ENCODE data around the gene IRAG1. TPM values are rescaled to one million over a fixed set of nuclear protein-coding genes. Genes with fewer than 3 reads are reported as not detected.

Gene IRAG1, protein sequence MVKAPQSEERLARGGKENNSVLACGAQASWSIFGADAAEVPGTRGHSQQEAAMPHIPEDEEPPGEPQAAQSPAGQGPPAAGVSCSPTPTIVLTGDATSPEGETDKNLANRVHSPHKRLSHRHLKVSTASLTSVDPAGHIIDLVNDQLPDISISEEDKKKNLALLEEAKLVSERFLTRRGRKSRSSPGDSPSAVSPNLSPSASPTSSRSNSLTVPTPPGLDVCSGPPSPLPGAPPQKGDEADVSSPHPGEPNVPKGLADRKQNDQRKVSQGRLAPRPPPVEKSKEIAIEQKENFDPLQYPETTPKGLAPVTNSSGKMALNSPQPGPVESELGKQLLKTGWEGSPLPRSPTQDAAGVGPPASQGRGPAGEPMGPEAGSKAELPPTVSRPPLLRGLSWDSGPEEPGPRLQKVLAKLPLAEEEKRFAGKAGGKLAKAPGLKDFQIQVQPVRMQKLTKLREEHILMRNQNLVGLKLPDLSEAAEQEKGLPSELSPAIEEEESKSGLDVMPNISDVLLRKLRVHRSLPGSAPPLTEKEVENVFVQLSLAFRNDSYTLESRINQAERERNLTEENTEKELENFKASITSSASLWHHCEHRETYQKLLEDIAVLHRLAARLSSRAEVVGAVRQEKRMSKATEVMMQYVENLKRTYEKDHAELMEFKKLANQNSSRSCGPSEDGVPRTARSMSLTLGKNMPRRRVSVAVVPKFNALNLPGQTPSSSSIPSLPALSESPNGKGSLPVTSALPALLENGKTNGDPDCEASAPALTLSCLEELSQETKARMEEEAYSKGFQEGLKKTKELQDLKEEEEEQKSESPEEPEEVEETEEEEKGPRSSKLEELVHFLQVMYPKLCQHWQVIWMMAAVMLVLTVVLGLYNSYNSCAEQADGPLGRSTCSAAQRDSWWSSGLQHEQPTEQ
- 0.61 TPM for polyA plus RNA-seq (2013)

GRCh38 chr11:10693509-10694081 is at the start of gene IRAG1:
Gene IRAG1, minus strand, starts transcription at chr11:10693755. Its CDS starts 153 bp downstream, at chr11:10693602.
- peak in 1 of 3 donors; percentile 26 for DNase-seq
- Histone ChIP-seq H3K36me3 (ENCODE audit: control insufficient read depth in 4 of 4, insufficient read depth in 4 of 4, low read length in 3 of 4) (no peaks in the 10 kb centered on the region), H3K27ac (ENCODE audit: insufficient read depth in 1 of 2, low read depth in 1 of 2, low read length in 2 of 2, poor library complexity in 1 of 2, severe bottlenecking in 2 of 2) (no peak within 1 kb of the TSS), H3K4me3 (ENCODE audit: control insufficient read depth in 1 of 7, extremely low read depth in 1 of 7, insufficient read depth in 4 of 7, low read depth in 2 of 7, low read length in 6 of 7) (peak within 1 kb of the TSS in 4 of 7 experiments; percentile 19 to 37 (median 30)), H3K9me3 (ENCODE audit: control extremely low read depth in 1 of 5, control insufficient read depth in 4 of 5, insufficient read depth in 2 of 5, low read depth in 1 of 5, low read length in 4 of 5) (no peaks in the 10 kb centered on the region), H3K27me3 (replicated peaks in 2 of 5; ENCODE audit: control insufficient read depth in 4 of 5, insufficient read depth in 5 of 5, low read length in 4 of 5) (no peaks in the 10 kb centered on the region), H3K4me1 (ENCODE audit: control extremely low read depth in 1 of 4, control insufficient read depth in 4 of 4, insufficient read depth in 4 of 4, low read length in 3 of 4) (peaks cover 3 to 34% (median 20%) of the 10 kb centered on the region in 4 experiments)
- POLR2A ChIA-PET, result no interaction called here
- CTCF ChIA-PET, result interaction anchor here (1.0 to 2.4 kb wide), 7 partner anchors 9 to 153 kb away, joined by 3 to 7 read pairs (median 5); partner anchors contain the start of gene RNF141
- WGBS (ENCODE audit: insufficient coverage), result 66% methylated on average over 16 of the region's 18 CpGs

GRCh38 chr11:10742460-10743208 is 49.1 kb upstream of the IRAG1 start:
- WGBS (ENCODE audit: insufficient coverage), result 50% methylated on average over 7 of the region's 9 CpGs
- ChIA-PET CTCF (interaction anchor here (0.6 to 9.9 kb wide), 6 partner anchors 117 to 337 kb away, joined by 3 to 55 read pairs (median 4); partner anchors contain the start of gene AMPD3), POLR2A (no interaction called here)
- H3K4me1 ChIP-seq (ENCODE audit: control extremely low read depth in 1 of 4, control insufficient read depth in 4 of 4, insufficient read depth in 4 of 4, low read length in 3 of 4), result peaks cover 19 to 63% (median 34%) of the 10 kb centered on the region in 4 experiments
- H3K4me3 ChIP-seq (ENCODE audit: control insufficient read depth in 1 of 7, extremely low read depth in 1 of 7, insufficient read depth in 4 of 7, low read depth in 2 of 7, low read length in 6 of 7), result peak overlapping the region in 1 of 7 experiments; percentile 36
- DNase-seq, result peak in 2 of 3 donors; percentile 63 to 93
- no peaks in the 10 kb centered on the region for H3K36me3 ChIP-seq (ENCODE audit: control insufficient read depth in 4 of 4, insufficient read depth in 4 of 4, low read length in 3 of 4)
- H3K27ac ChIP-seq (ENCODE audit: insufficient read depth in 1 of 2, low read depth in 1 of 2, low read length in 2 of 2, poor library complexity in 1 of 2, severe bottlenecking in 2 of 2), result peak overlapping the region in 1 of 2 experiments; percentile 66
- H3K27me3 ChIP-seq (replicated peaks in 2 of 5; ENCODE audit: control insufficient read depth in 4 of 5, insufficient read depth in 5 of 5, low read length in 4 of 5), result no peaks in the 10 kb centered on the region
- H3K9me3 ChIP-seq (ENCODE audit: control extremely low read depth in 1 of 5, control insufficient read depth in 4 of 5, insufficient read depth in 2 of 5, low read depth in 1 of 5, low read length in 4 of 5), result no peaks in the 10 kb centered on the region

- Histone ChIP-seq H3K36me3 (ENCODE audit: control insufficient read depth in 4 of 4, insufficient read depth in 4 of 4, low read length in 3 of 4) (no peaks in the 10 kb centered on the region), H3K4me1 (ENCODE audit: control extremely low read depth in 1 of 4, control insufficient read depth in 4 of 4, insufficient read depth in 4 of 4, low read length in 3 of 4) (peaks cover 2 to 32% (median 11%) of the 10 kb centered on the region in 4 experiments), H3K27ac (ENCODE audit: insufficient read depth in 1 of 2, low read depth in 1 of 2, low read length in 2 of 2, poor library complexity in 1 of 2, severe bottlenecking in 2 of 2) (peak overlapping the region in 1 of 2 experiments; percentile 34), H3K9me3 (ENCODE audit: control extremely low read depth in 1 of 5, control insufficient read depth in 4 of 5, insufficient read depth in 2 of 5, low read depth in 1 of 5, low read length in 4 of 5) (peaks cover 0 to 8% (median 6%) of the 10 kb centered on the region in 5 experiments), H3K4me3 (ENCODE audit: control insufficient read depth in 1 of 7, extremely low read depth in 1 of 7, insufficient read depth in 4 of 7, low read depth in 2 of 7, low read length in 6 of 7) (peak overlapping the region in 5 of 7 experiments; percentile 19 to 58 (median 25)), H3K27me3 (replicated peaks in 2 of 5; ENCODE audit: control insufficient read depth in 4 of 5, insufficient read depth in 5 of 5, low read length in 4 of 5) (no peaks in the 10 kb centered on the region)
- POLR2A ChIA-PET, result no interaction called here
- WGBS (ENCODE audit: insufficient coverage), result 12% methylated on average over 20 of the region's 21 CpGs
- DNase-seq, result peak; percentile 94 to 96 (median 96)
- CTCF ChIA-PET, result interaction anchor here (0.6 to 9.9 kb wide), 33 partner anchors 9 to 410 kb away, joined by 3 to 55 read pairs (median 4); partner anchors contain the start of gene RNF141
Measured at GRCh38 chr11:10735481-10736475, 42.2 kb upstream of the IRAG1 start.

DNA sequence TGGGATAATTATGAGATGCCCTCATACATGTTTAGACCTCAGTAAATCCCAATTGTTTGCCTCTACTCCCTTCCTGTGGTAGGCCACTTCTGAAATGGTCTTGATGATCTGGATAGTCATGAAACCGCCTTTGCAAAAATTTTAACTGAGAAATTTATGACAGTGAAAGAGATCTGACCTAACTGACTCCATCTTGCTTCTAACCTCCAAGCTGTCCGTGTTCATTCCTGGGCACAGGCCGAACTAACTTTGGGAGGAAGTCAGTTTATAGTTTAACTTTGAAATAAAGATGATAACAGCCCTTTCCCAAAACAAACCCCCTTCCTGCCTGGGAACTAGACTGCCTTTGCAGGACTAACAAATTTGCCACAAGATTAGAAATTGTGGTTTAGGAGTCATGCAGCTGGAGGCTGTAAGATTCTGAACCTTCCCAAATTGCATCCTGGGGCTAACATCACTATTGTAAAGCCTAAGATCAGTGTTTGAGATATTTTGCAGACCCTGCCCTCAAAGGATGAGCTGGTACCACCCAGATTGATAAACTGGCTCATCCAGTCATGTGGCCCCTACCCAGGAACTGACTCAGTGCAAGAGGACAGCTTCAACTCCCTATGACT is 37.6 kb upstream of the IRAG1 start:
- Histone ChIP-seq H3K9me3 (ENCODE audit: control extremely low read depth in 1 of 5, control insufficient read depth in 4 of 5, insufficient read depth in 2 of 5, low read depth in 1 of 5, low read length in 4 of 5) (peaks cover 0 to 8% (median 6%) of the 10 kb centered on the region in 5 experiments), H3K27me3 (replicated peaks in 2 of 5; ENCODE audit: control insufficient read depth in 4 of 5, insufficient read depth in 5 of 5, low read length in 4 of 5) (no peaks in the 10 kb centered on the region), H3K36me3 (ENCODE audit: control insufficient read depth in 4 of 4, insufficient read depth in 4 of 4, low read length in 3 of 4) (no peaks in the 10 kb centered on the region), H3K4me3 (ENCODE audit: control insufficient read depth in 1 of 7, extremely low read depth in 1 of 7, insufficient read depth in 4 of 7, low read depth in 2 of 7, low read length in 6 of 7) (no peak overlapping the region), H3K27ac (ENCODE audit: insufficient read depth in 1 of 2, low read depth in 1 of 2, low read length in 2 of 2, poor library complexity in 1 of 2, severe bottlenecking in 2 of 2) (no peak overlapping the region), H3K4me1 (ENCODE audit: control extremely low read depth in 1 of 4, control insufficient read depth in 4 of 4, insufficient read depth in 4 of 4, low read length in 3 of 4) (peaks cover 2 to 18% (median 12%) of the 10 kb centered on the region in 4 experiments)
- ChIA-PET POLR2A (interaction anchor here (0.7 kb wide), 1 partner anchor 8 kb away, joined by 3 read pairs; no protein-coding TSS in a partner anchor), CTCF (interaction anchor here (0.7 to 2.1 kb wide), 12 partner anchors 13 to 318 kb away, joined by 3 to 12 read pairs (median 4); partner anchors contain the start of gene RNF141)
- DNase-seq, result no peak
- no CpG with 5 or more reads among the region's 3 CpGs for WGBS (ENCODE audit: insufficient coverage)

- DNase-seq, result no peak
- H3K4me3 ChIP-seq (ENCODE audit: control insufficient read depth in 1 of 7, extremely low read depth in 1 of 7, insufficient read depth in 4 of 7, low read depth in 2 of 7, low read length in 6 of 7), result no peak overlapping the region
- no peaks in the 10 kb centered on the region for H3K36me3 ChIP-seq (ENCODE audit: control insufficient read depth in 4 of 4, insufficient read depth in 4 of 4, low read length in 3 of 4)
- no peak overlapping the region for H3K27ac ChIP-seq (ENCODE audit: insufficient read depth in 1 of 2, low read depth in 1 of 2, low read length in 2 of 2, poor library complexity in 1 of 2, severe bottlenecking in 2 of 2)
- H3K4me1 ChIP-seq (ENCODE audit: control extremely low read depth in 1 of 4, control insufficient read depth in 4 of 4, insufficient read depth in 4 of 4, low read length in 3 of 4), result peaks cover 0 to 22% (median 9%) of the 10 kb centered on the region in 4 experiments
- peaks cover 0 to 8% (median 6%) of the 10 kb centered on the region in 5 experiments for H3K9me3 ChIP-seq (ENCODE audit: control extremely low read depth in 1 of 5, control insufficient read depth in 4 of 5, insufficient read depth in 2 of 5, low read depth in 1 of 5, low read length in 4 of 5)
- ChIA-PET CTCF (interaction anchor here (0.8 to 2.1 kb wide), 9 partner anchors 12 to 327 kb away, joined by 3 to 6 read pairs (median 4); no protein-coding TSS in a partner anchor), POLR2A (interaction anchor here (0.7 kb wide), 1 partner anchor 209 kb away, joined by 3 read pairs; no protein-coding TSS in a partner anchor)
- 96% methylated on average over 3 of the region's 3 CpGs for WGBS (ENCODE audit: insufficient coverage)
- H3K27me3 ChIP-seq (replicated peaks in 2 of 5; ENCODE audit: control insufficient read depth in 4 of 5, insufficient read depth in 5 of 5, low read length in 4 of 5), result no peaks in the 10 kb centered on the region
Measured at GRCh38 chr11:10730151-10730550, 36.6 kb upstream of the IRAG1 start.
